AG09309 (cell line): ENCODE results near the gene MICAL3.

Experiments used
- DNase-seq: peaks from one replicate; pipeline ENCODE4 v3.0.0-alpha.2; 2010; ENCODE audit warnings: low read depth
- H3K4me3 ChIP-seq: 2 replicates; pipeline ENCODE4 v1.5.1; 2011; ENCODE audit warnings: mild to moderate bottlenecking, low read depth, low read length, moderate library complexity; ENCODE audit not compliant: control insufficient read depth
- CTCF ChIP-seq: IDR thresholded peaks from 2 replicates; pipeline ENCODE4 v1.5.1; 2011; ENCODE audit warnings: mild to moderate bottlenecking, low read depth, low read length, inconsistent platforms; ENCODE audit not compliant: insufficient read depth, control insufficient read depth; ENCODE audit errors: missing control alignments

MICAL3 gene

GRCh38 chr22:17891481-17892167, 132.7 kb downstream of the MICAL3 start:
- no peak overlapping the region for H3K4me3 ChIP-seq
- DNase-seq, result no peak
- TF ChIP-seq CTCF, result peak; percentile 25

GRCh38 chr22:17890892-17891291, 133.5 kb downstream of the MICAL3 start:
- DNase-seq, result no peak
- no peak for TF ChIP-seq CTCF
- no peak overlapping the region for H3K4me3 ChIP-seq

GRCh38 chr22:17890245-17890671, 134.1 kb downstream of the MICAL3 start:
- TF ChIP-seq CTCF, result no peak
- no peak for DNase-seq
- H3K4me3 ChIP-seq, result no peak overlapping the region

GRCh38 chr22:17888855-17889254, 135.5 kb downstream of the MICAL3 start:
- no peak overlapping the region for H3K4me3 ChIP-seq
- TF ChIP-seq CTCF, result peak; percentile 18
- DNase-seq, result no peak

- H3K4me3 ChIP-seq, result no peak overlapping the region
- TF ChIP-seq CTCF, result no peak
- no peak for DNase-seq
Observed at GRCh38 chr22:17888439-17888838, 135.9 kb downstream of the MICAL3 start.

- DNase-seq, result no peak
- H3K4me3 ChIP-seq, result no peak overlapping the region
- no peak for TF ChIP-seq CTCF
Observed at GRCh38 chr22:17884893-17885292, 139.5 kb downstream of the MICAL3 start.

- no peak for TF ChIP-seq CTCF
- no peak for DNase-seq
Observed at GRCh38 chr22:17884084-17884483, 140.3 kb downstream of the MICAL3 start.

More at GRCh38 chr22:17884084-17884483, 140.3 kb downstream of the MICAL3 start:
- no peak overlapping the region for H3K4me3 ChIP-seq
